Skin of body (tissue), 2 donors: ENCODE measurements around the gene TWIST2. TPM values are rescaled to one million over a fixed set of nuclear protein-coding genes. Genes with fewer than 3 reads are reported as not detected.

Experiments used
- DNase-seq: peaks from one replicate; lab custom pipeline; 2025; lab: John Stamatoyannopoulos, UW
- total RNA-seq: library from RNA; depleted of rRNA; stranded (reverse); fragments of >200 nt; gene quantifications from one replicate; pipeline ENCODE4 v1.2.3, GENCODE V29; 2014

TWIST2 gene
- total RNA-seq, 1 donor from 2014 or later: 60.3 TPM

DNA sequence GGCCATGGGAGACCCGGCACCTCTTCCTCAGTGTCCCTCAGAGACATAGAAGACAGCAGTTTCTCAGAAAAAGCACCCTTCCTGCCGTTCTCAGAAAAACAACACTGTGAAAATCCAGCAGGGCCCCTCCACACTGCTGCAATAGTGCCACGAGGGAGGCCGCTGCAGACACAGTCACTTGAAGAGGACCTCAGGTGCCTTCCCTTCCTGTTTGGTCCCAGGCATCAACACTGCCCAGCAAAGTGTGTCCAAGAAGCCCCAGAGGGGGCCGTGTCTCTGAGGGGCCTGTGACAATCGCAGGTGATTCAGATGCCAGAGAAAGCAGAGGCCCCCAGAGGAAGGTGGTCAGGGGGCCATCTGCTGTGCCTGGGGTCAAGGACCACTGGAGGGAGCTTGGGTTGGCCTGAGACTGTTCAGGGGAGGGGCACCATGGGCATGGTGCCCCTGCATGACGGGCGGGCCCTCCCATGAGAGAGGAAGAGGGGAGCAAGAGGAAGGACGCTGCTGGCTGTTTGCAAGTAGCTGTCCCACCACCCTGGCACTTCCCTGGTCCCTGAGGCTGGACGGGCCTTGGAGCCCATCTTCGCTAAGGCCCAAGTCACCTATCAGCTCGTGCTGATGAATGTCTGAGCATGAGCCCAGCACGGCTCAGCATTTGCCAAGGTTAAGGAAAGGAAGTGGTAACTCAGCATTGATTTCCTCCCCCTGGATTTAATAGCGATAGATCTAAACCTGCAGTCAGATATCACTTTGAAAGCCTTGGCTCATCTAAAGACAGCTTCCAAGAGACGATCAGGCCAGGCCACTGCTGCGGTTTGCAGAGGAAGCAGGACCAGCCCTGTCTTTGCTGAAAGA lies 9.1 kb downstream of the TWIST2 start:
- DNase-seq: no peak

DNA sequence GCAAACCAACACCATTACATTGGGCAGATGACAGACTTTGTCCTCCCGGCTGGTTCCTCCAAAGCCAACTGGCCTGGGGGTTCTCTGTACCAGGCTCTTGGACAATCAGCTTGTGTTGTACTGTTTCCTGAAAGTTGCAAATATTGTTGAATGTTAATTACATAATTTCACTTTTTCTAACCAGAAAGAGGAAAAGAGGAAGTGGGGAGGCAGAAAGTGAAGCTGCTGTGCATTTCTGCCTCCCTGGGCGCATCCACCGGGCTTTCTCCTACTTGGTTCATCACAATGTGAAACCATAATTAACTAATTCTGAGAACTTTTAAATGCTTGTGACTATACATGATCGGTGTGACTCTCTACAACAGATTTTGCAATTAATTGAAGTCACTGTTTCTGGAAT lies 10.1 kb downstream of the TWIST2 start:
- DNase-seq: no peak

DNA sequence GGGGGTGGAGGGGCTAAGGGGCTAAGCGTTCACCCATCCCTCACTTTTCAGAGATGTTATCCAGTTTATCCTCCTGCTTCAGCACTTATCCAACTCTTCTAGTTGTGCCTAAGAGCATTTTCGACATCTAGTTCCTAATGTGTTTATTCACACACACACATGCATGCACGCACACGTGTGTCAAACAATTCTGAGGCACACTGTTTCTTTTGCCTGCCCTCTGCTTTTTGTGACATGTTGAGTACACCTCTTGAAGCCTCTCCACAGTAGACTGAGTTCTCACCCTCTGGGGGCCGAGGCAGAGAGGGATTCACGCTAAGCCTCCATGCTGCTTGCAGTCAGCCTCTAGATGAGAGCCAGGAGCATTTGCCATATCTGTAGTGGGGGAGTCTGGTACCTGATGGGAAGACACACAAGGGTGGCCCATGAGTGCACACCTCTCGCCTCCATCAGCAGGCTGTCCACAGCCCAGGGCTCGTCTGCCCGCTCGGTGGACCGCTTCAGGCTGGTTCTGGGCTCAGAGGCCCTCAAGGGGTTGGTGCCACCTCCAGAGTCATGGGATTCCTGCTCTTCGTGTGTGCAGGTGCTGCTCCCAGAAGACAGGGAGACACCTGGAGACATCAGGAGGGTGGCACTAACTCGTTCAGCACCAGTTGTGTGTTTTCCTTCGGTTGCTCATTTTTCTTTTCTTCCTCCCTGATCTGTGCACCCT lies 11.9 kb downstream of the TWIST2 start:
- no peak for DNase-seq

DNA sequence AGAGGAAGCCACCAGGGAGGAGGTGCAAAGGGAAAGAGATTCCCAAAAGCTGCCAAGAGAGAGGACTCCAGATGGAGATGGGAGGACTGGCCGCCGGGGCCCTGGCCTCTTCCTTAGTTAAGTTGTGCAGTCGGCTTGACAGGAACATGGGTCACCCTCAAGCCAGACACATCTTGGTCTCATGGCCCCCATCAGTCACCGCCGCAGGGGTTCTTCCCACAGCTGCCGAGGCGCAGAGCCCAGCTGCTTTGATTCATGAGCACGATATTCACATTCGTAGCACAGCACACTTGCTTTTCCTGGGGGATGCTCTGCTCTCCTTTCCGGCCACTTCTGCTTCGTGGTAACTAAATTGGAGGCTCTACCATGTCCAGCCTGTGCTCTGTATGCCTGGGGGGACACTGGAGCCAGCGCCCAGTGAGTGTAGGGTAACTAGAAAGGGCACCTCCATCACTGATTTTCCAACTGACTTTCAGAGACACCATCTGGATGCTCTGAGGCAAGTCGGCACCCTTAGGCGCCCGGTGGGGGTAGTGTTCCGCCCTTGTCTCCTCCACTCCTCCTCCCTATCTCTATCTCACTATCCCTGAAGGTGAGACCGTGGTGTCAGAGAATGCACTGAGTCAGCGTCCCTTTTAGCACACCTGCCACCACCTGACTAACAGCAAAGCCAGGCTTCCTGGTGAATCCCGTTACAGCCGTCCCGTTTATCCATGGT lies 13.3 kb downstream of the TWIST2 start:
- DNase-seq: no peak

DNA sequence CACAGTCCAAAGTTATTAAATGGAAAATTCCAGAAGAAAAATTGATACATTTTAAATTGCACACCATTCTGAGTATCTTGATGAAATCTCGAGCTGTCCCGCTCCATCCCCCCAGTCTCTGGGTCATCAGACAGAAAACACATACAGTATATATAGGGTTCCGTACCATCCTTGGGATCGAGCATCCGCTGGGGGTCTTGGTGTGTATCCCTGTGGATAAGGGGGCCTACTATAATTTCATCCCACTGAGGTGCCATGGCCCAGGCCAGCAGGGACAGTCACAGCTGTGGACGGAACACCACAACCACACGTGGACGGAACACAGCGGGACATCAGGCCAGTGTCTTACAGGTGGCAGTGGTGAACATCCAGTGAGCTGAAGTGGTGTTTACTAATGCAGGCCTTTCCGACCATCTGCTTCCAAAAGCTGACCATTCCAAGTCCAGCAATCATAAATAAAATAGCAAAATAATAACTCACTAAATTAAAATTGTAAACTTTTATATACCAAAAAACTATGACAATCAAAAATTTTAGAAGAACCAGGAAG lies 14.0 kb downstream of the TWIST2 start:
- no peak for DNase-seq

DNA sequence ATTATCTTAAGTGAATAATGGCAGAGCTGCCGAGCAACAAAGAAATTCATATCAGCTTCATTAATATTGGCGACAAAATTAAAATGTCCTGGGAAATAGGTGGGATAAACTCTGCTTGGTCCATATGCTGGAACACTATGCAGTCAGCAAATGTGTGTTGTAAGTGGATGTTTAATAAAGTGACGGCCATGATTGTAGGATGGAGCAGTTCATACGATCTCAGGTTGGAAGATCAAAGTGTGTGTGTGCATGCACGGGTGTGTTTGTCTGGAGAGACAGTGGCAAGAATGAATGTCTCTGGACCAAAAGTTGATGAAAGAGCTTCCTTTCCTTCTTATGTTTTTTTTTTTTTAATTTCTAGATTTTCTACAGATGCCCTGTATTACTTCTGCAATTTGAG lies 14.8 kb downstream of the TWIST2 start:
- no peak for DNase-seq

DNA sequence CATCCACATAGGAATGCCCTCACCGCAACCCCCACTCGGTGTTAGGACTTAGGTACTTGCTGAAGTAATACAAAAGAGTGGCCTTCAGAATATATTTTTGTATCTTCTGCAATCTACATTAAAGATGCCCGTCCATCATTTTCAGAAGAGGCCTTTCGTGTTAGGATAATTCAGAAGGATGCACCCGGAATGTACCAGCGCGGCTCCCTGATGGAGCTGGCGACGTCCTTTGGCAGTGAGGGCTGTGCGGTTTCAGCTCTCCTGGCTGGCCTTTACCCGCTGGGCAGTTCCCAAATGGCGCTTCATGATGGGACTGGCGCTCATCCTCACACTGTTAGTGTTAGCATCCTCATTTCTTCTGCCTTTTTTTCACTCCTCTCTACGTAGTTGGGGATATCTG lies 15.3 kb downstream of the TWIST2 start:
- DNase-seq: no peak

DNA sequence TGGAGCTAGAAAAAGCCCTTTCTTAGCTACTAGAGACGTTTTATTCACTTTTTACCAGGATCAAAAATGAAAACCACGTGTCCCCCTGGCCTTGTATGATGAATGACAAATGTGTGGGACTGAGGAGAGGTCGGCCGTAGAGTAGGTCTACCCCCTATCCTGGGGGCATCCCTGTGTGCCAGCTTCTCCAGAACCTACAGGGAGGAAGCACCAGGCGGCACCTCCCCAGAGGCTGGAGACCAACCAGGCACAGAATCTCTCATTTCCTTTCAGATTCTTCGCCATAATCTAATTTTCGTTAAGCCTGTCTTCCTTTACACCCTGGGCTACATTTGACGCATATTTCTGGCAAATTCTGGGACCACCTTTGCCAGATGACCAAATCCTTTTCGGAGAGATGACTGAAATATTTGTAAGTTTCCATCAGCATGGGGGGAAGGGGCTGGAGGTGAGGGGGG lies 15.9 kb downstream of the TWIST2 start:
- no peak for DNase-seq

DNA sequence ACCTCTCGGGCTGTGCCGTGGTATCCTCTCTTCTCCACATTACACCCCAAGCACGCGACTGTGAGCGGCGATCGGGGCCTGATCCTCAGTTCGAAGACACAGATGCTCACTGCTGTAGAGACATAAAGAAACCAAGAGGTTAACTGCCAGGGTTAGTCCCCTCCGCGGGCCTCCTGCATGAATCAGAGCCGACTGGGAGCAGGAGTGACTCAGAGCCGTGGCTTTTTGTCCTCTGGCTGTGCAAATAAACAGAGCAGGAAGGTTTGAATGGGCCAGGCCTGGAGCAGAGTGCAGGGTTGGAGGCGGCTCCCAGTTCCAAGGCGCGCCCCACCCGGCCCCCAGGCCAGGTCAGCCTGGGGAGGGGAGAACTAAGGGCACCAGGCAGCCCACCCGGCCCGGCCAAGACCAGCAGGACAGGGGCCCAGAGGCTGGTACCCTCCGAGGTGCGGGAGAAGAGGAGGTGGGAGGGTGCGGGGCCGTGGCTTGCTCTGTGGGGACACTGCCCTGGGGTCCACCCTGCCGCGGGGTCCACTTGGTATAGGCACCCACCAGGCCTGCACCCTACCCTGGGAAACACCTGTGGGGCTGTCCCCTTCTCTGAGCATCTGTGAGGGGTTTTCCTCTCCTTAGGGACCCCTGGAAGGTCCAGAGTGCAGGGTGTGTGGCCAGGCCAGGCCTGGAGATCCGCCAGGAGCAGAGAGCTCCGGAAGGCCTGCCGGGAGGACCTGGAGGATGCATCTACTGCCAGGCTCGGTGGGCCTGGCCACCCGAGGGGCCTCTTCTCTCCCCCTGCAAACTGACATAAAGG lies 16.5 kb downstream of the TWIST2 start:
- peak; percentile 78 for DNase-seq

DNA sequence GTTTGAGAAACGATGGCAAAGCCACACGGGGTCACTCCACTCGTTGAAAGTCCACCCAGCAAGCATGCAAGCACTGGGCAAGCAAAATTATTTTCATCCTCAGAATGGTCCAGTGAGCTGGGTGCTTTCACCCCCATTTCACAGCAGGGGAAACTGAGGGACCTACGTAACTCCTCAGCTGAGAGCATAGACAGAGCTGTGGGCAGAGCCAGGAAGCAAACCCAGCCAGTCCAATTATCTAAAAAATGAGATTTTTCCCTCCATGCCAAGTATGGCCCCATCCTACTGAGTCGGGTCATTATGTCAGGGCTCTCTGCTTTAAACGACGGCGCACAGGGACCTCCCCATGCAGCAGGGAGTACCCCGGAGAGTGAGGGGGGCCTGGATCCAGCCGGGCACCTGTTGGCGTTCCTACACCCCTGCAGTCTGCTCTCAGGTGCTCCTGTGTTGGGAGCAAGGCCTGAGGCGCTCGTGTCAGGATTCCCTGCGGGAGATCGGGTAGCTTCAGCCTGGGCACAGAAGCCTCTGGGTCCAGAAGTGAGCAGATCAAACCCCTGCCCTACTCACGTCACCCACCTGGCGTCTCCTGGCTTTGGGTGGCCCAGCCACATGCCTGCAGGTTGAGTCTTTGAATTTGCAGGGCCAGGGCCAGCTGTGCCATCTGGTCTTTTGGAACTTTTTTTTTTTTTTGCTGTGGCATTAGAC lies 17.3 kb downstream of the TWIST2 start:
- no peak for DNase-seq

DNA sequence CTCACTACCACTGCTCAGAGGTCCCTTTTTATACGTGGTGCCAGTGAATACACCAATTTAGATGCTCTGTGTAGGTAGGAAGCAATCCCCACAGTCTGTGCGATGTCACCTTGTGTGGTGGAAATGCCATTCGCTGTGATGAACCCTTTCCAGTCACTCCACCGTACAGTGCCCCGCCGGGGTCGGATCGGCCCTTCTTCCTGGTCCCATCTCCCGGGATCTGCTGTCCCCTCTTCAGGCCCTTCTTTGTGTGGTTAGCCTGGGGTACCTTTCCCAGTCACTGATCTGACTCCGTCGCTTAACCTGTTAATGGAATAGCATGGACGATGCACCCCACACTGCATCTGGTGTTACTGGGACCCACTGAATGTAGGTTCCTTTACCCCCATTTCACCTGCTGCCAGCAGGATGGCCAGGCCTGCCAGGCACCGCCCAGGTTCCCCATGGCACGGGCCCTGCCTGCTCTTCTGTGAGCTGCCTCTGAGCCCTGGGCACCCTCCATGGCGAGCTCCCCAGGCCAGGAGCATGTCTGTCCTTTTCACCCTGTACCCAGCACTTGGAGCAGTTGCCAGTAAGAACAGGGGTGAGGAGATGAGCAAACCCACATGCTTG lies 18.0 kb downstream of the TWIST2 start:
- DNase-seq: no peak

DNA sequence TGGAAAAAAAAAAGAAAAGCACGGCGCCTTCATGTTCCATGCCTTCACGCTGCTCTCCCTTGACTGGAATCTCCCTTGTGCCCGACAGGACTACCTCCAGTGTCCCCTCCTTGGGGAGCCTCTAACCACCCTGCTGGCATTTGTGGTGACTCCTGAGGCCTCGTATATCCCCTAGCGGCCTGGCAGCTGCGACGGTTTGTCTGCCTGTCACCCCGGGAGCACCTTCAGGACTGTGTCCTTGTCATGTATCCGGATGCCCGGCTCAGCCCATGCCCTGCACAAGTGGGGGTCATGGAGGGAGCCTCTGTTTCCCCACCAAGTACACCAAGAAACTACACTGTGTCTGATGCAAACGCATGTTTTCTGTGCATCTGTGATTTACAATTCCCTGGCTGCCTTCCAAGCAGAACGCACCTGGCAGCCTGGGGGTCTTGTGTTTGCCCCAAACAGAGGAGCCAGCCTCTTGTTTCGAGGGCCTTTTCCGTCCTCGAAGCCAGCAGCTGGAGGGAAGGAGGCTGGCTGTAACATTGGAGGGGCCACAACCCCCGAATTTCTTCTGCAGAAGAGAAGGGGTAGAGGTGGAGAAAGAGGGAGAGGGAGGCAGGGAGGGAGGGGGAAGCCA lies 18.9 kb downstream of the TWIST2 start:
- DNase-seq: peak; percentile 30

DNA sequence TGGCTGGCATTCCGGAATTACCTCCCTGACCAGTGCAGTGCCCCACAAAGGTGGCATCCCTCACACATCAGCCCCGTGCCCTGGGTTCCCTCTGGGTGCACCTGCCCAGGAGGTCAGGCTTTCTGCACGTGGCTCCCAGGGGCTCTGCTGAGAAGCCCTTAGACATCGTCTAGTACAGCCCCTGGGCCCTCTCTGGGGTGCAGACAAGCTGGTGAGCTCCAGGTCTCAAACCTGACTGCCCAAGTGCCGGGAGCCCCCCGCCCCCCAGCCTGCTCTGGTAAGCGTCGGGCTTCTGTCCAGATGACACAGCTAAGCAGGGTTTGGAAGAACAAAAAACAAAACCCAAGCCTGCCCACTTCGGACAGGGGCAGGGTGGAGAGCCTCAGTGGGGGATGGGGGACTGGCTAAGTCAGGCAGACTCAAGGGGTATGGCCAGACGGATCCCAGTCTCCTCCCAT lies 20.2 kb downstream of the TWIST2 start:
- DNase-seq: no peak

DNA sequence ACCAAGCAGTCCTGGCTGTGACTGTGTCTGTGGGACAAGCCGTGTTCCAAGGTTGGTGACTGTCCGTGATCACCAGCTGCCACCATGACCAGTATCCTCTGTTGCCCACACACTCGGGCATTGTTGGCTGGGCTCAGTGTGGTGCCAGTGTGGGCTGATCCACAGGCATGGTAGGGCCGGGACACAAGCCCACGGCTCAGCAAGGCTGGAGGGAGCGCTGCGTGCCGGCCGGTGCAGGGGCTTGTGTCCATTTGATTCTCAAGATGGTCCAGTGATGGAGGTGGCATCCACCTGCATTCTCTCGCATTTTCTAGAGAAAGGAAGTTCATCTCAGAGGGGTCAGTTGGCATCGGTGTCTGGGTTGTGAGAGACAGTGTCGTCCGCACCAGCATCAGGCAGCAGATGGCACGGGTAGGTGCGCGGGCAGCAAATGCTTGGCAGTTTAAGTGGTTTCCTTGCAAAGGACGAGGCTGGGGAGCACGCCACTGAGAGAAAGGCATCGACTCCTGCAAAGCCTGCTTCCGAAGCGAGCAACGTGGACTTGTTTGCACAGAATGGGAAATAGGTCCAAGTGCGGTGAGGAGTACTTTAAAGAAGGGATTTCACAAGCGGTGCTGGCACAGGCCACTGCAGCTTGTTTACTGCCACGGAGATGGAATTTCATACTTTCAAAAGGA lies 20.9 kb downstream of the TWIST2 start:
- peak; percentile 72 for DNase-seq

DNA sequence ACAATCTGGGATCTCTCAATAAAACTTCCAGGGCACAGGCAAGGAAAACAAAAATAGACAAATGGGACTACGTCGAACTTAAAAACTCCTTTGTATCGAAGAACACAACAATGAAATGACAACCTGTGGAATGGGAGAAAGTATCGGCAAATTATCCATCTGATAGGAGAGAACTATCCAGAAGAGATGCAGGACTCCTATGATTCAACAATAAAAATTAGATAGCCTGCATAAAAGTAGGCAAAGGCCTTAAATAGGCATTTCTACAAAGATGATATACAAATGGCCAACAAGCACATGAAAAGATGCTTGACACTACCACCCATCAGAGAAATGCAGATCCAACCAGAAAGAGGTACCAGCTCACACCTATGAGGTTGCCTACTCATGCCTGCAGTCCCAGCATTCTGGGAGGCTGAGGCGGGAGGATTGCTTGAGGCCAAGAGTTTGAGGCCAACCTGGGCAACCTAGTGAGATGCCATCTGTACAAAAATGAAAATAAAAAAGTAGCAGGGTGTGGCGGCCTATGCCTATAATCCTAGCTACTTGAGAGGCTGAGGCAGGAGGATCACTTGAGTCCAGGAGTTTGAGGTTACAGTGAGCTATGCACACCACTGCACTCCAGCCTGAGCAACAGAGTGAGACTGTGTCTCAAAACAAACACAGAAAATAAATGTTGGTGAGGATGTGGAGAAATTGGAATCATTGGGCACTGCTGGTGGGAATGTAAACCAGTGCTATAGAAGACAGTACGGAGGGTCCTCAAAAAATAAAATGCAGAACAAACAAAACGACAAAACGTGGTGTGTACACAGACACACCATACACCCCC lies 21.6 kb downstream of the TWIST2 start:
- peak; percentile 66 for DNase-seq

DNA sequence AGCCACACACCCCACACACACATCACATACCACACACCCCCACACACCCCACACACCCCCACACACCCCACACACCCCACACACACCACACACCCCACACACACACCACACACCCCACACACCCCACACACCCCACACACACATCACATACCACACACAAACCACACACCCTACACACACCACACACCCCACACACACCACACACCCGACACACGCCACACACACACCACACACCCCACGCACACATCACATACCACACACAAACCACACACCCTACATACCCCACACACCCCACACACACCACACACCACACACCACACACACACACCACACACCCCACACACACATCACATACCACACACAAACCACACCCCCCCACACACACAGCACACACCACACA lies 22.4 kb downstream of the TWIST2 start:
- no peak for DNase-seq

DNA sequence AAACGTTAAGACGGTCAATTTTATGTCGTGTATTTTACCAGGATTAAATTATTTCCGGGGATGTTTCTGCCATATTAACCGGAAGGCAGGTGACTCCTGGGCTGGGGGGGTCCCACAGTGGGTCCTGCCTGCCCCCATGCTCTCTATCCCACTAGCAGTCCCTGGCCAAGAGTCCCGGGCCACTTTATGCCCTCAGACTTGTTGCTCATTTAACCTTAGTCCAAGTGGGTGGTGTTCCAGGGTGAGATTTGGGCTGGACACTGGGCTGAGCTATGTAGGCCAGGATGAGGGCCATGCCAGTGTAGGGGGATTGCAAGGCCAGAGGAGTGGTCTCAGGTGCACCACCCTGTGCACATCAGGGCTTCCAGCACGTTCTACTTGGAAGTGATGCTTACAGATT lies 24.1 kb downstream of the TWIST2 start:
- no peak for DNase-seq
